ENCODE results near the gene MBNL1. TPM values are rescaled to one million over a fixed set of nuclear protein-coding genes. Genes with fewer than 3 reads are reported as not detected.

MBNL1 gene
- total RNA-seq, 1 donor, result 545 TPM

- Histone ChIP-seq H3K27ac (ENCODE audit: low read depth, low read length) (no peak overlapping the region), H4K20me1 (ENCODE audit: insufficient read depth, low read length) (no peaks in the 10 kb centered on the region), H3K4me2 (ENCODE audit: insufficient read depth, low read length) (no peak overlapping the region), H3K79me2 (ENCODE audit: insufficient read depth, low read length) (no peaks in the 10 kb centered on the region), H3K27me3 (ENCODE audit: insufficient read depth, low read length) (no peaks in the 10 kb centered on the region), H3K36me3 (ENCODE audit: insufficient read depth, low read length) (no peaks in the 10 kb centered on the region), H3K4me3 (ENCODE audit: insufficient read depth, low read length) (no peak overlapping the region), H2AFZ (ENCODE audit: low read length) (no peak overlapping the region), H3K4me1 (ENCODE audit: insufficient read depth, low read length) (peaks cover 18% of the 10 kb centered on the region), H3K9me3 (ENCODE audit: low read depth, low read length) (no peaks in the 10 kb centered on the region)
- DNase-seq (ENCODE audit: insufficient read length, low spot score, missing footprints), result no peak
- TF ChIP-seq CTCF (IDR thresholded peaks at IDR 0.05; ENCODE audit: extremely low read depth, low read depth, low read length), result no peak
These were observed 43.5 kb upstream of the MBNL1 start for GRCh38 chr3:152225201-152225600.

- no peaks in the 10 kb centered on the region for H3K79me2 ChIP-seq (ENCODE audit: insufficient read depth, low read length)
- H3K27ac ChIP-seq (ENCODE audit: low read depth, low read length), result no peak overlapping the region
- H3K4me3 ChIP-seq (ENCODE audit: insufficient read depth, low read length), result no peak overlapping the region
- no peaks in the 10 kb centered on the region for H3K36me3 ChIP-seq (ENCODE audit: insufficient read depth, low read length)
- no peak for DNase-seq (ENCODE audit: insufficient read length, low spot score, missing footprints)
- peaks cover 18% of the 10 kb centered on the region for H3K4me1 ChIP-seq (ENCODE audit: insufficient read depth, low read length)
- H3K9me3 ChIP-seq (ENCODE audit: low read depth, low read length), result no peaks in the 10 kb centered on the region
- H4K20me1 ChIP-seq (ENCODE audit: insufficient read depth, low read length), result no peaks in the 10 kb centered on the region
- no peaks in the 10 kb centered on the region for H3K27me3 ChIP-seq (ENCODE audit: insufficient read depth, low read length)
- H3K4me2 ChIP-seq (ENCODE audit: insufficient read depth, low read length), result no peak overlapping the region
- H2AFZ ChIP-seq (ENCODE audit: low read length), result no peak overlapping the region
- no peak for TF ChIP-seq CTCF (IDR thresholded peaks at IDR 0.05; ENCODE audit: extremely low read depth, low read depth, low read length)
These were observed 42.6 kb upstream of the MBNL1 start for GRCh38 chr3:152226176-152226575.

GRCh38 chr3:152227027-152227426, 41.7 kb upstream of the MBNL1 start:
- no peaks in the 10 kb centered on the region for H4K20me1 ChIP-seq (ENCODE audit: insufficient read depth, low read length)
- H3K9me3 ChIP-seq (ENCODE audit: low read depth, low read length), result no peaks in the 10 kb centered on the region
- peak; percentile 30 for DNase-seq (ENCODE audit: insufficient read length, low spot score, missing footprints)
- no peak overlapping the region for H2AFZ ChIP-seq (ENCODE audit: low read length)
- TF ChIP-seq CTCF (IDR thresholded peaks at IDR 0.05; ENCODE audit: extremely low read depth, low read depth, low read length), result no peak
- no peak overlapping the region for H3K4me2 ChIP-seq (ENCODE audit: insufficient read depth, low read length)
- H3K79me2 ChIP-seq (ENCODE audit: insufficient read depth, low read length), result no peaks in the 10 kb centered on the region
- H3K27ac ChIP-seq (ENCODE audit: low read depth, low read length), result peak overlapping the region; percentile 53
- peaks cover 9% of the 10 kb centered on the region for H3K4me1 ChIP-seq (ENCODE audit: insufficient read depth, low read length)
- H3K27me3 ChIP-seq (ENCODE audit: insufficient read depth, low read length), result no peaks in the 10 kb centered on the region
- H3K4me3 ChIP-seq (ENCODE audit: insufficient read depth, low read length), result no peak overlapping the region
- H3K36me3 ChIP-seq (ENCODE audit: insufficient read depth, low read length), result no peaks in the 10 kb centered on the region

- no peaks in the 10 kb centered on the region for H3K9me3 ChIP-seq (ENCODE audit: low read depth, low read length)
- H3K27ac ChIP-seq (ENCODE audit: low read depth, low read length), result no peak overlapping the region
- H3K36me3 ChIP-seq (ENCODE audit: insufficient read depth, low read length), result no peaks in the 10 kb centered on the region
- peak; percentile 13 for TF ChIP-seq CTCF (IDR thresholded peaks at IDR 0.05; ENCODE audit: extremely low read depth, low read depth, low read length)
- no peaks in the 10 kb centered on the region for H4K20me1 ChIP-seq (ENCODE audit: insufficient read depth, low read length)
- H3K79me2 ChIP-seq (ENCODE audit: insufficient read depth, low read length), result no peaks in the 10 kb centered on the region
- no peaks in the 10 kb centered on the region for H3K4me1 ChIP-seq (ENCODE audit: insufficient read depth, low read length)
- H3K27me3 ChIP-seq (ENCODE audit: insufficient read depth, low read length), result no peaks in the 10 kb centered on the region
- DNase-seq (ENCODE audit: insufficient read length, low spot score, missing footprints), result no peak
- H2AFZ ChIP-seq (ENCODE audit: low read length), result peak overlapping the region; percentile 44
- no peak overlapping the region for H3K4me3 ChIP-seq (ENCODE audit: insufficient read depth, low read length)
- no peak overlapping the region for H3K4me2 ChIP-seq (ENCODE audit: insufficient read depth, low read length)
These were observed 39.0 kb upstream of the MBNL1 start for GRCh38 chr3:152229692-152230091.
